Fibroblast of the aortic adventitia (primary cell): ENCODE results near the gene TRIOBP. TPM values are rescaled to one million over a fixed set of nuclear protein-coding genes. Genes with fewer than 3 reads are reported as not detected.

ENCODE experiments used
- DNase-seq: peaks from one replicate; pipeline ENCODE4 v3.0.0-alpha.2; 2010; ENCODE audit warnings: low read depth
- H3K4me3 ChIP-seq: 2 replicates; pipeline ENCODE4 v1.5.1; 2011; ENCODE audit warnings: low read depth, mild to moderate bottlenecking, control low read depth, low read length, moderate library complexity
- CTCF ChIP-seq: IDR thresholded peaks from 2 replicates; pipeline ENCODE4 v1.5.1; 2011; ENCODE audit warnings: mild to moderate bottlenecking, low read length, control low read depth, inconsistent platforms; ENCODE audit not compliant: insufficient read depth
- total RNA-seq: library from RNA; depleted of rRNA; stranded (reverse); fragments of >200 nt; gene quantifications from 2 replicates; pipeline ENCODE4 v1.2.3, GENCODE V29; 2012; ENCODE audit warnings: low replicate concordance

Gene TRIOBP
- total RNA-seq, 1 donor, result 151 TPM

- DNase-seq, result peak; percentile 96
- peak overlapping the region; percentile 72 for H3K4me3 ChIP-seq
- TF ChIP-seq CTCF, result no peak
Observed at GRCh38 chr22:37676736-37677492, 19.9 kb upstream of the TRIOBP start.

GRCh38 chr22:37677493-37677974, 19.3 kb upstream of the TRIOBP start:
- DNase-seq, result no peak
- H3K4me3 ChIP-seq, result peak overlapping the region; percentile 72
- TF ChIP-seq CTCF, result no peak

- peak overlapping the region; percentile 72 for H3K4me3 ChIP-seq
- DNase-seq, result no peak
- no peak for TF ChIP-seq CTCF
Observed at GRCh38 chr22:37678372-37678771, 18.5 kb upstream of the TRIOBP start.

- no peak for DNase-seq
- TF ChIP-seq CTCF, result no peak
- peak overlapping the region; percentile 5 for H3K4me3 ChIP-seq
Observed at GRCh38 chr22:37679670-37680069, 17.2 kb upstream of the TRIOBP start.

GRCh38 chr22:37680191-37680851, 16.5 kb upstream of the TRIOBP start:
- DNase-seq, result no peak
- TF ChIP-seq CTCF, result no peak
- no peak overlapping the region for H3K4me3 ChIP-seq

- no peak for TF ChIP-seq CTCF
- DNase-seq, result peak; percentile 39
- H3K4me3 ChIP-seq, result no peak overlapping the region
Observed at GRCh38 chr22:37681001-37681424, 15.8 kb upstream of the TRIOBP start.
